SU-DHL-6 (cell line): ENCODE measurements around the gene INO80C.

Experiments used
- H2AFZ ChIP-seq: fragments of 200-600 bp; sonication (generic); 2 replicates; pipeline ENCODE4 v1.6.1; 2014; ENCODE audit warnings: low read depth, mild to moderate bottlenecking, moderate library complexity, mixed read lengths, antibody characterized with exemption, low read length; ENCODE audit not compliant: severe bottlenecking
- H3F3A ChIP-seq: fragments of 200-600 bp; shearing (Covaris generic); 2 replicates; pipeline ENCODE4 v1.6.0; 2016; ENCODE audit warnings: antibody characterized with exemption, mild to moderate bottlenecking; ENCODE audit not compliant: insufficient read depth
- H3K27ac ChIP-seq: fragments of 200-600 bp; sonication (generic); 2 replicates; pipeline ENCODE4 v1.5.1; 2016; ENCODE audit warnings: low read depth, mild to moderate bottlenecking, low read length, moderate library complexity, mixed read lengths
- H3K27me3 ChIP-seq: fragments of 200-600 bp; sonication (generic), shearing (Covaris generic); 2 replicates; pipeline ENCODE4 v1.6.0; 2014; ENCODE audit warnings: mild to moderate bottlenecking, low read length
- H3K36me3 ChIP-seq: fragments of 200-600 bp; sonication (generic); 2 replicates; pipeline ENCODE4 v1.6.1; 2014; ENCODE audit warnings: mild to moderate bottlenecking, low read length, mixed read lengths
- H3K4me2 ChIP-seq: fragments of 300-600, 200-600 bp; shearing (Covaris generic), sonication (generic); 2 replicates; pipeline ENCODE4 v1.6.0; 2014; ENCODE audit warnings: low read length, low read depth, mild to moderate bottlenecking; ENCODE audit not compliant: poor library complexity, severe bottlenecking
- H3K4me3 ChIP-seq: fragments of 200-600 bp; sonication (generic); 2 replicates; pipeline ENCODE4 v1.5.1; 2014; ENCODE audit warnings: antibody characterized with exemption, low read length, mild to moderate bottlenecking, mixed read lengths; ENCODE audit not compliant: insufficient read depth, poor library complexity, severe bottlenecking
- H3K79me2 ChIP-seq: fragments of 200-600 bp; sonication (generic); 2 replicates; pipeline ENCODE4 v1.6.1; 2014; ENCODE audit warnings: mild to moderate bottlenecking, low read length, moderate library complexity; ENCODE audit not compliant: insufficient read depth
- H3K9ac ChIP-seq: fragments of 200-600 bp; sonication (generic); 2 replicates; pipeline ENCODE4 v1.7.0; 2014; ENCODE audit warnings: mild to moderate bottlenecking, low read length
- H3K9me2 ChIP-seq: fragments of 200-600 bp; sonication (generic); replicated peaks from 2 replicates; pipeline ENCODE4 v1.6.1; 2014; ENCODE audit warnings: low read length; ENCODE audit not compliant: insufficient read depth
- H3K9me3 ChIP-seq: fragments of 200-600 bp; sonication (generic); 2 replicates; pipeline ENCODE4 v1.6.1; 2014; ENCODE audit warnings: low read length, mixed read lengths; ENCODE audit not compliant: insufficient read depth
- H4K20me1 ChIP-seq: fragments of 200-600 bp; sonication (generic); 2 replicates; pipeline ENCODE4 v1.6.1; 2014; ENCODE audit warnings: low read depth, mild to moderate bottlenecking, antibody characterized with exemption, low read length, moderate library complexity, mixed read lengths
- CTCF ChIP-seq: fragments of 200-600 bp; sonication (generic); IDR thresholded peaks from one replicate; pipeline ENCODE4 v1.5.1; 2017; ENCODE audit warnings: antibody characterized with exemption, mild to moderate bottlenecking, low read length, moderate library complexity; ENCODE audit not compliant: insufficient read depth, poor library complexity, severe bottlenecking
- EZH2phosphoT487 ChIP-seq: fragments of 200-600 bp; sonication (generic), shearing (Covaris generic); conservative IDR thresholded peaks from 2 replicates; pipeline ENCODE4 v1.6.1; 2018; ENCODE audit warnings: mild to moderate bottlenecking, antibody characterized with exemption, low read length, moderate library complexity, mixed read lengths

The INO80C gene

GRCh38 chr18:35426786-35427185 lies 71.0 kb downstream of the INO80C start:
- Histone ChIP-seq H3K9me2 (no peaks in the 10 kb centered on the region), H3K9me3 (no peaks in the 10 kb centered on the region), H3K9ac (no peak overlapping the region), H3F3A (no peaks in the 10 kb centered on the region), H3K27me3 (no peaks in the 10 kb centered on the region), H4K20me1 (no peaks in the 10 kb centered on the region), H3K36me3 (no peaks in the 10 kb centered on the region), H3K4me3 (no peak overlapping the region), H3K27ac (no peak overlapping the region), H3K4me2 (no peak overlapping the region), H3K79me2 (no peaks in the 10 kb centered on the region), H2AFZ (no peak overlapping the region)
- TF ChIP-seq CTCF: no peak
- no peak for TF ChIP-seq EZH2phosphoT487

GRCh38 chr18:35424356-35424755 lies 73.4 kb downstream of the INO80C start:
- TF ChIP-seq EZH2phosphoT487 (no peak), CTCF (no peak)
- Histone ChIP-seq H3K27ac (no peak overlapping the region), H3K9me3 (no peaks in the 10 kb centered on the region), H3K36me3 (no peaks in the 10 kb centered on the region), H3K79me2 (no peaks in the 10 kb centered on the region), H3K9ac (no peak overlapping the region), H3K4me2 (no peak overlapping the region), H3K27me3 (no peaks in the 10 kb centered on the region), H3K4me3 (no peak overlapping the region), H3F3A (no peaks in the 10 kb centered on the region), H2AFZ (no peak overlapping the region), H4K20me1 (no peaks in the 10 kb centered on the region), H3K9me2 (no peaks in the 10 kb centered on the region)

- H3K79me2 ChIP-seq: no peaks in the 10 kb centered on the region
- H2AFZ ChIP-seq: no peak overlapping the region
- H3K9me3 ChIP-seq: peaks cover 3% of the 10 kb centered on the region; the same call in 1 of the 2 replicates
- H3K4me3 ChIP-seq: no peak overlapping the region
- no peaks in the 10 kb centered on the region for H3K36me3 ChIP-seq
- TF ChIP-seq EZH2phosphoT487 (no peak), CTCF (no peak)
- no peaks in the 10 kb centered on the region for H3K27me3 ChIP-seq
- H3K9me2 ChIP-seq: no peaks in the 10 kb centered on the region
- no peak overlapping the region for H3K9ac ChIP-seq
- H3F3A ChIP-seq: no peaks in the 10 kb centered on the region
- H3K27ac ChIP-seq: no peak overlapping the region
- H3K4me2 ChIP-seq: no peak overlapping the region
- H4K20me1 ChIP-seq: no peaks in the 10 kb centered on the region
Observed at GRCh38 chr18:35422237-35422636, 75.5 kb downstream of the INO80C start.
